AG09319 (cell line): ENCODE measurements around the gene SERPINE3.

Experiments used
- DNase-seq: peaks from one replicate; pipeline ENCODE4 v3.0.0-alpha.2; 2010; ENCODE audit warnings: low read depth; ENCODE audit errors: extremely low read depth
- CTCF ChIP-seq: IDR thresholded peaks from 2 replicates; pipeline ENCODE4 v1.5.1; 2011; ENCODE audit warnings: low read depth, mild to moderate bottlenecking, inconsistent platforms, low read length, moderate library complexity

SERPINE3 gene

GRCh38 chr13:51346397-51346796 lies 6.9 kb downstream of the SERPINE3 start:
- no peak for TF ChIP-seq CTCF
- DNase-seq, result no peak

- no peak for TF ChIP-seq CTCF
Measured at GRCh38 chr13:51347099-51347498, 7.6 kb downstream of the SERPINE3 start.

GRCh38 chr13:51348069-51348967 lies 8.8 kb downstream of the SERPINE3 start:
- no peak for DNase-seq
- TF ChIP-seq CTCF, result no peak

More at GRCh38 chr13:51347099-51347498, 7.6 kb downstream of the SERPINE3 start:
- DNase-seq, result no peak

- DNase-seq, result no peak
- no peak for TF ChIP-seq CTCF
Measured at GRCh38 chr13:51349016-51349415, 9.5 kb downstream of the SERPINE3 start.

- TF ChIP-seq CTCF, result no peak
- DNase-seq, result no peak
Measured at GRCh38 chr13:51355217-51355616, 15.7 kb downstream of the SERPINE3 start.

- TF ChIP-seq CTCF, result no peak
- DNase-seq, result no peak
Measured at GRCh38 chr13:51357928-51358595, 18.6 kb downstream of the SERPINE3 start.

- DNase-seq, result no peak
- no peak for TF ChIP-seq CTCF
Measured at GRCh38 chr13:51359352-51359751, 19.9 kb downstream of the SERPINE3 start.
